RCC 7860 (cell line): ENCODE data around the gene GOLGA6L2.
A peak's percentile ranks its signal among the peaks of the same experiment; 100 is the strongest.

Experiments used
- DNase-seq: peaks from one replicate; pipeline ENCODE4 v3.0.0-alpha.2; 2015; ENCODE audit warnings: low spot score
- FAIRE-seq: peaks from 2 replicates; lab custom pipeline; 2012; peaks lifted over from hg19 to GRCh38; lab: Jason Lieb, UNC

The GOLGA6L2 gene, protein sequence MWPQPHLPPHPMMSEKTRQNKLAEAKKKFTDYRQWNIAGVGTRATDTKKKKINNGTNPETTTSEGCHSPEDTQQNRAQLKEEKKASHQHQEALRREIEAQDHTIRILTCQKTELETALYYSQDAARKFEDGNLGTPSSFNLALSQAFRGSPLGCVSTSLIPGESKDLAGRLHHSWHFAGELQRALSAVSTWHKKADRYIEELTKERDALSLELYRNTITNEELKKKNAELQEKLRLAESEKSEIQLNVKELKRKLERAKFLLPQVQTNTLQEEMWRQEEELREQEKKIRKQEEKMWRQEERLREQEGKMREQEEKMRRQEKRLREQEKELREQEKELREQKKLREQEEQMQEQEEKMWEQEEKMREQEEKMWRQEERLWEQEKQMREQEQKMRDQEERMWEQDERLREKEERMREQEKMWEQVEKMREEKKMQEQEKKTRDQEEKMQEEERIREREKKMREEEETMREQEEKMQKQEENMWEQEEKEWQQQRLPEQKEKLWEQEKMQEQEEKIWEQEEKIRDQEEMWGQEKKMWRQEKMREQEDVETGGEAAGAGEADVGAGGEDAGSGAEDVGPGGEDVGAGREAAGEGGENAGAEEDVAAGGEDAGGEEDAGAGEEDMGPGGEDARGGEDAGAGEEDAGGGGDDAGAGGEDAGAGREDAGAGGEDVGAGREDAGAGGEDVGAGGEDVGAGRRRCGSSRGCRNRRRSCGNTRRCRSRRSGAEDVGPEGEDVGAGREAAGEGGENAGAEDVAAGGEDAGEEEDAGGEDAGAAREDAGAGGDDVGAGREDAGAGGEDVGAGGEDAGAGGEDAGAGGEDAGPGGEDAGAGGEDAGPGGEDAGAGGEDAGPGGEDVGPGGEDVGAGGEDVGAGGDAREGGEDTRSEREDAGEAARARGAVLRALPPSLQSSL

DNA sequence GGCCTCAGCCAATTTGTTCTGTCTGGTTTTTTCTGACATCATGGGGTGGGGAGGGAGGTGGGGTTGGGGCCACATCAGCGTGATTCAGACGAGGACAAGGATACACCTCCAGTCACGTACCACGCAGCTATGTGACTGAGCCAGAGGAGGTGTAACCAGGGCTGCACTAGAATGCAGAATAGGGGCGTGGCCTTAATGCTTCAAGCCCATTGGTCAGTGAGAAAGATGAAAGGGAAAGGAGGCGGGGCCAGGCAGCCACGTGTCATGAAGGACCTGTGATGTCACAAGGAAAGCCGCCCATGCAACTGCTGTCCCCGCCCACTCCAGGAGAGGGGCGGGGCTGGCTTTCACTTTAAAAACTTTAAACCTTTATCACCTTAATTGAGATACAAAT lies at the start of gene GOLGA6L2:
Gene GOLGA6L2 (minus strand): TSS at position 137 of the 394 bp plus-strand sequence. CDS start 62 bp downstream, at position 75.
- FAIRE-seq (no peak), DNase-seq (no peak)

DNA sequence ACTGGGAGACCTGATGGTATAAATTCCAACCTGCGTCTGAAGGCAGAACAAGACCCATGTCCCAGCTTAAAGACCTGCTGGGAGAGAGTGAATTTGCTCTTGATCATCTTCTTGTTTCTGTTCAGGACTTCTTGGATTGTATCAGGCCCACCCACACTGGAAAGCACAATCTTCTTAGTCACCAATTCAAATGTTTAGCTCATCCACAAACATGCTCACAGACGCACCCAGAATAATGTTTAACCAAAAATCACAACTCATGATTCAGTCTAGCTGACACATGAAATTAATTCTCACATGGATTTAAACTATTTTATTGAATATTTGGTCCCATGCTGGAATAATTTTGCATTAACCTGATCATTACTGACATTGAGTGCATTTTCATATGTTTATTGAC lies 37.8 kb upstream of the GOLGA6L2 start:
- FAIRE-seq (peak; percentile 64), DNase-seq (peak; percentile 45)

DNA sequence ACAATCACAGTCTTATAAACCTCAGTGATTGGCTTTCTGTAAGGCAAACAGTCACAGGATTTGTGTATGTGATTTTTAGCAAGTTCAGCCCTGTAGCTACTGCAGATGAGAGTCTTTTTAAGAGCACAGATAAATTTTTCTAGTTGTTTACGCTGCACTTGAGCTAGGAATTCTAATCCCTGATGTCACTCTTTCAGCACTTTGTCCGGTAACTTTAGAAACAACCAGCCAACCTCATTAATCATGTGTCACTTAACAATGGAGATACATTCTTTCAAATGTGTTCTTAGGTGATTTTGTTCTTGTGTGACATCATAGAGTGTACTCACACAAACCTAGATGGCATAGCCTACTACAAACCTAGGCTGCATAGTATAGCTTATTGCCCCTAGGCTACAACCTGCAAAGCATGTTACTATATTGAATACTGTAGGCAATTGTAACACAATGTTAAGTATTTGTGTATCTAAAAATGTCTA lies 36.8 kb upstream of the GOLGA6L2 start:
- FAIRE-seq: no peak

DNA sequence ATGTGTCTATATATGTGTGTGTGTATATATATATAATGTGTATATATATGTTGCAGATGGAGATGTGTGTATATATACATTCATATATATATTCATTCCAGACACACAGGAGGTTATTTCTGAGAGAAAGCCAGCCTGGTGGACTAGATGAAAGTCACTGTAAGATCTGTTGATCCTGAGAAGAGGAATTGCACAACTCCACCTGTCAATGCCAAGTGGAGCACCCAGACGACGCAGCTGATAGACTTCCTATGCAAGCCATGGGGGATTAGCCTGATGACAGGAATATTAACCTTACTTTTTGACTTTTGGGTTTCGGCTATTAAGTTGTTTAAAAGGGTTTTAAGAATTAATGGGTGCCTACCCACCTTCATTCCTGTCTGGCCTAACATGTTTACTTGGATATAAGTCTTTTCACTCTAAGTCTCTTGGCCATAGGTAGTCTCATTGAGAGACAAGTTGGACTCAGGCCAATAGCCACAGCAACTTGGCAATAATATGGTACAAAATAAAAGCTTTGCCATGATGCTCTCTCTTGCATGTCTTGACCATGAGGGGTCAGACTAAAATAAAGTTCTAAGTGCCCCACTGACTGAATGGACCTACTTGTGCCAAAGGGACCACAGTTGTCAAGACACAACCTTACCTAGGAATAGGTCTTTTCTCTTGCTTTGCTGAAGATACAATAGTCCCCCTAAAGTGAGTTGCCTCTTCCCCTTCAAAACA lies 35.9 kb upstream of the GOLGA6L2 start:
- DNase-seq (no peak), FAIRE-seq (no peak)

More for the DNA sequence above, 36.8 kb upstream of the GOLGA6L2 start:
- peak; percentile 12 for DNase-seq

DNA sequence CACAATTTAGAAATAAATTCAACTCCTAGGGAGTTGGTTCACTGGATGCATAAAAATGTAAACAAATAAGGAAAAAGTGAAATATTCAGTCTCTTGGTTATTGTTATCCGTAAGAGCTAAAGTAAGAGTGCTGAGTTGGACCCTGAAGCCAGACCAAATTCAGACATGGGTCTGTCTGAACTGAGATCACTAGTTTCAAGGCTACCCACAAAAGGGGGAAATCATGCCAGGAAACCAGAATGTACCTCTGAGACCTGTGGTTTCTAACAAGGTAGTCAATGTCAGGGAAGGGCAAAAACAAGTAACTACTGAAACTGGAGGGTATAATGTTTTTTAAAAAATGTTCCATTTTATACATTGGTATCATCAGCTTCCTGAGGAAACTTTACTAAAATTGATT lies 35.2 kb upstream of the GOLGA6L2 start:
- FAIRE-seq (no peak), DNase-seq (no peak)

DNA sequence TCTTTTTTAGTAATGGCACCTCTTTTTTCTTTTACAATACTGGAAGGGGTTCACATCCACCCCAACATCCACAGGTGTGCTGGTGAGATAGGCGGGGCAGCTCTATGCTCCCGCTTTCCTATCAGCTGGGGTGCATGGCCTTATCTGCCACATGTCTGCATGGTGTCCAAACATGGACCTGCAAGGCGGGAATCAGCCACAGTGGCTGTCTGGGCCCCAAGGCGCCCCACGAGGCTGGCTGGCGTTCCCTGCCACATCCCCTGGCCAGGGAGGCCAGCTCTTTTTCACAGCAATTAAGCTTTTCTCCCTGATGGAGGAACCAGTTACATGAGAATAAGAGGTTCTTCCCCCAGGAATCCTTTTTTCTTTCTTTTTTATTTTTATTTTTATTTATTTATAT lies 30.9 kb upstream of the GOLGA6L2 start:
- no peak for DNase-seq
- FAIRE-seq: no peak

DNA sequence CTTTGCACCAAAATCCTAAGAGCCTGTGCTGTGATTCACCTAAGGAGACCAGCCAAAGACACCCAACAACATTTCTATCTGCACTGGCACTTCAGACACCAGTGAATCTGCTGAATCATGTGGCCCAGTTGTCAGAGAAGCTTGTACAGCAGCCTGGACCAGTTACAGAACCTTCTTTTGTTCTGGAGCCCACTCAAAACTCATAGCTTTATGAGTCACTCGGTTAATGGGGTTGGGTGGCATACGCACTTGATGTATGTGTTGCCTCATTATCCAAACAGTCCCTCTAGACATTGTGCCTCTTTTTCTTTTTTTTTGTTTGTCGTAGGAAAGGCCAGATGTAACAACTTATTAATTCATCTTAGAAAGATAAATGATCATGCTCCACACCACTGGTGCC lies 25.6 kb upstream of the GOLGA6L2 start:
- no peak for FAIRE-seq
- DNase-seq: no peak

DNA sequence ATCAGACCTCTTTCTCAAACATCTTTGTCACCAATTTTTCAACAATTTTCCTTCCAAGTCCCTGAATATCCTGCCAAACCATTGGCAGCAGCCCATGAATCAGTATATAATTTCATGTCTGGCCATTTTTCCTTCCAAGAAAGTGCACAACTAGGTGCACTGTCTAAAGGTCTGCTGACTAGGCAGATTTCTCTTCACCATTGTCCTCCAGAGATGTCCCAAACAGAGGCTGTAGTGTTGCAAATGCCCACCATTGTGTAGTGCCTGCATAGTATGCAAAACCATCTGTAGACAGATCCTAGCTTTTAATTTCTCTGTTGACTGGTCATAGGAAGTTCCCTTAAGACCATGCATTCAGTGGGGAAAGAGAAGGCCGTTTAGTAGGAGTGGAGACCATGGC lies 25.0 kb upstream of the GOLGA6L2 start:
- FAIRE-seq: no peak
- no peak for DNase-seq

DNA sequence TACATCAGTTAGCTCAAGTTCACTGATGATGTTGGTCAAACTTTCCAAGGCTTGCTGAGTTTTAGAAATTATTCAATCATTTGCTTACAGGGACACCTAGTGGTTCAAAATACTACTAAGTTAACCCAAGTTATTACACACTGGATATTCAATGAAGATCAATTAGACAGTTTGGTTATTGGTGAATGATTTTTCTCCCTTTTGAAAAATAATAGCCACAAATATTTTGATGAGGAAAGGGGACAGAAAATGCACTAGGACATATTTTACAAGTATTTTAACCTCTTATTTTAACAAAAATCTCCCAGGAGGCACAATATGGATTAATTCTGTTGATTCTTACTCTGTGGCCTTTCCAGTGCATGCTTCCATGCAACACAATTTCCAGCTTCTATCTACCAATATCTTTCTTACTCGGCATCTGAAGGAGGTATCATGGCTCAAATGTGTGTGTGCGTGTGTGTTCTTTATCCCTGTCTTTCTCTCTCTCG lies 20.1 kb upstream of the GOLGA6L2 start:
- DNase-seq (peak; percentile 44), FAIRE-seq (peak; percentile 80)

DNA sequence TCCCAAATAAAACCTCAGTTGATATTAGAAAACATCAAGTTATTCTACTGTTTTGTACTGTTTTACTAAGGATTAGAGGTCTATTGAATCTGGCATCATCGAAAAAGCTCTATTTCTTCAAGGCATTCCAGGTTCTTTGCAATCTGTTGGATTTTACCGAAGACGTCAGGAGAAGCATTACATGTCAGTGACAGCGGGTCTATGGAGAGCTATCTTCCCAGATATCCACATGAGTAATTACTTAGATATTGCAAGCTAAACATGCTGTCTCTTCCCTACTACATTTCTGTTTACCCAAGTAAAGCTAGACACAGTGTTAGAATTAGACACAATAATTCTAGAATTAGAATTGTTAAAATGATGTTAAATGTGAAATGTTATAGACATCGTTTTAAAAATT lies 10.8 kb upstream of the GOLGA6L2 start:
- DNase-seq: no peak
- no peak for FAIRE-seq

DNA sequence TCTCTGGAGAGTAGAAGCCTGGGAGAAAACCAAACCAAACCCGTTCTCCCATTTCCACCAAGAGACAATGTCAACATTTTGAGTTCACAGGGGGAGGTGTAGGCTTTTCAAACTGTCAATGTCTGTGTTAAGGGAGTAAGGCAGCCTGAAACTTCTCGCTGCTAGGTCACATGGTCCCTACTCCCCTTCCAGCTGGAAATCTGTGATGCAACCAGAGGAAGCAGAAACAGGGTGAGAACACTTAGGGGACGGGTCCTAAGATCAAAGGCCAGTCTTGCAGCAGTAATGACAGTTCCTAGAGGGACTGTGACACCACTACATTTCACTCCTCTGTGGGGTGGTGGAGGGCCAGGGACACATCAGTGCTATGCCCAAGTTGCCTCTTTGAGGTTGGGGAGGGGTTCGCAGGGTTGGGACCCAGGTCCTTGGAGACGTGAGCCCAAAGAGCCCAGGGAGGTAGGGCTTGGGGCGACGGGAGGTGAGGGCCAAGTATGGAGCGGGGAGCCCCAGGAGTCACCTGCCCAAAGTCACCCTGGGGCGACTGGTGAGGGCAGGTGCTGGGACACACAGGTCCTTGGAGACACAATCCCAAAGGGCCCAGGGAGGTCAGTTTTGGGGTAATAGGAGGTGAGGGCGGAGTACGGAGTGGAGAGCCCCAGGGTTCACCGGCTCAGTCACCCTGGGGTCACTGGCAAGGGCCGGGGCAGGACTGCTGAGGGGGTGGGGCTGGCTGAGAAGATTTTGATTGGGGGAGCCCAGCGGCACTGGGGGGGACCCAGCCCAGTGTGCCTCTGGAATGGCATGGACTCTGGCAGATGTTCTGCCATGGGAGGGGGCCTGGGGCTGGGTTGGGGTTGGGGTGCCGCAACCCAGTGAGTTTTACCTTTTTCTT lies 582 bp downstream of the GOLGA6L2 start:
- no peak for FAIRE-seq

DNA sequence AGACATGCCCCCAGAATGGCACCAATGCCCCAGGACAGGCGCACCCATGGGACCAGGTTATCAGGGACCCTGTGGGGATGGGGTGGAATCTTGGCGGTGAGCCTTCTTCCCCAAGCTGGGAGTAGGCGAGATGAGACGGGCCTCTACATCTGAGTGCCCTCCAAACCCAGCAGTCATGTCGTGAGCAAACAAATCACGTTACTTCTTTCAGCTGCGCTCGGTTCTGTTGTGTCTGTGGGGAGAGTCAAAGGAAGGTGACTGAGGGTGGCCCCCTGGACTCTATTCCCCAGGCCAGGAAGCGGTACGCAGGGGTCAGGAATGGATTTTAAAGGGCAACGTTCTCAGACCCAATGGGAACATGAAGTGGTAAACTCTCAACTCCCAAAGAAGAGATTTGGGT lies 2.8 kb downstream of the GOLGA6L2 start:
- DNase-seq (no peak), FAIRE-seq (no peak)

More for the DNA sequence above, 582 bp downstream of the GOLGA6L2 start:
- DNase-seq: no peak

DNA sequence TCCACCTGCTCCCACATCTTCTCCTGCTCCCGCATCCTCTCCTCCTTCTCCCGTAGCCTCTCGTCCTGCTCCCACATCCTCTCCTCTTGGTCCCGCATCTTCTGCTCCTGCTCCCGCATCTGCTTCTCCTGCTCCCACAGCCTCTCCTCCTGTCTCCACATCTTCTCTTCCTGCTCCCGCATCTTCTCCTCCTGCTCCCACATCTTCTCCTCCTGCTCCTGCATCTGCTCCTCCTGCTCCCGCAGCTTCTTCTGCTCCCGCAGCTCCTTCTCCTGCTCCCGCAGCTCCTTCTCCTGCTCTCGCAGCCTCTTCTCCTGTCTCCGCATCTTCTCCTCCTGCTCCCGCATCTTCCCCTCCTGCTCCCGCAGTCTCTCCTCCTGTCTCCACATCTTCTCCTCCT lies 5.8 kb downstream of the GOLGA6L2 start:
- DNase-seq: no peak
- no peak for FAIRE-seq

DNA sequence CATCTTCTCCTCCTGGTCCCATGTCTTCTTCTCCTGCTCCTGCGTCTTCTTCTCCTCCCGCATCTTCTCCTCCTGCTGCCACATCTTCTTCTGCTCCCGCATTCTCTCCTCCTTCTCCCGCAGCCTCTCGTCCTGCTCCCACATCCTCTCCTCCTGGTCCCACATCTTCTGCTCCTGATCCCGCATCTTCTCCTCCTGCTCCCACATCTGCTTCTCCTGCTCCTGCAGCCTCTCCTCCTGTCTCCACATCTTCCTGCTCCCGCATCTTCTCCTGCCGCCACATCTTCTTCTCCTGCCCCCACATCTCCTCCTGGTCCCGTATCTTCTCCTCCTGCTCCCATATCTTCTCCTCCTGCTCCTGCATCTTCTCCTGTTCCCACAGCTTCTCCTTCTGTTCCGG lies 6.4 kb downstream of the GOLGA6L2 start:
- DNase-seq (no peak), FAIRE-seq (no peak)

DNA sequence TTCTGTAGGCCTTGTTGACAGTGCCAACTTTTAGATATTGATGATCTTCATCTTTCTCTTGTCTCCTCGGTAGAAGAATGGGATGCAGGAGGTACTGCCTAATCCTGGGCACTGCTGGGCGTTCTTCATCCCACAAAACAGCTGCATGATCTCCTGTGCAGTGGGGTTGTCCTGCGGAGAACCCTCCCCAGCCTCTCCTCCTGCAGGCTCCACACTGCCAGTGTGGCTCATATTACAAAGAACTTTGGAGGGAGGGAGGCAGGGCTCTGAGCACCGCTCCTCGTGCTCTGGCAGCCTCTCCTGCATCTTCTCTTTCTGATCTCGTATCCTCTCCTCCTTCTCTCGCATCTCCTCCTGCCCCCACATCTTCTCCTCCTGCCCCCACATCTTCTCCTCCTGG lies 7.5 kb downstream of the GOLGA6L2 start:
- FAIRE-seq: no peak
- DNase-seq: no peak

DNA sequence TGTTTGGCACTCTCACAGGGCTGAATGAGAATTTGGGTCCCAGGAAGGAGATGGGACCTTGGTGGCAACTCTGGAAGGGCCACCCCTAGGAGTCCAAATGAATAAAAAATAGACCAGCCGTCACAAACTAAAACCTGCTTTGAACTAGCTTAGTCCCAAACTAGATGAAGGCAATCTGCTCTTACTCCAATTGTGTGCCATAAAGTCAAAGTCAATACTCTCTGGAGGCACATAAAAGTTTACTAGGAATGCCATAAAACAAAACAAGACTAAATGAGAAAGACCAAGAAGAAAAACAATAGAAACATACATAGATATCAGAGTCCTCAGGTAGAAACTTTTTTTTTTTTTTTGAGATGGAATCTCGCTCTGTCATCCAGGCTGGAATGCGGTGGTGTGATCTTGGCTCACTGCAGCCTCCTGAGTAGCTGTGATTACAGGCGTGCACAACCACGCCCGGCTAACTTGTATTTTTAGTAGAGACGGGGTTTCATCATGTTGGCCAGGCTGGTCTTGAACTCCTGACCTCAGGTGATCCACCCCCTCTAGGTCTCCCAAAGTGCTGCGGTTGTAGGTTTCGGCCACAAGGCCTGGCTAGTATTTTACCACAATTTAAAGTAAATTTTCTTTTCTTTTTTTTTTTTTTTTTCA lies 8.1 kb downstream of the GOLGA6L2 start:
- FAIRE-seq (no peak), DNase-seq (no peak)

DNA sequence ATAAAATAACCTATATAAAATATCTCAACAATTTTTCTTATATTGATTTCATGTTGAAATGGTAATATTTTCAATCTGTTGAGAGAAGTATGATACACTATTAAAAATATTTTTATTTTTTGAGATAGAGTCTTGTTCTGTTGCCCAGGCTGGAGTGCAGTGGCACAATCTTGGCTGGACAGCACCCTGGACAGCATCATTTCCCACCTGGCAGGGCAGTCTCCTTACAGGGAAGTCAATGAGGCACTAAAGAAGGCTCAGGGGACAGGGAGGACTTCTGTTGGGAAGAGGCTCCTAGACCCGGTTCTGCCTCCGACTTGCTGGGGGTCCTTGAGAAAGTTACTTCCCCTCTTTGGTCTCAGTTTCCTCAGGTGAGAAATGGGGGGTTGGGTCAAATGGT lies 9.4 kb downstream of the GOLGA6L2 start:
- no peak for FAIRE-seq
- no peak for DNase-seq

DNA sequence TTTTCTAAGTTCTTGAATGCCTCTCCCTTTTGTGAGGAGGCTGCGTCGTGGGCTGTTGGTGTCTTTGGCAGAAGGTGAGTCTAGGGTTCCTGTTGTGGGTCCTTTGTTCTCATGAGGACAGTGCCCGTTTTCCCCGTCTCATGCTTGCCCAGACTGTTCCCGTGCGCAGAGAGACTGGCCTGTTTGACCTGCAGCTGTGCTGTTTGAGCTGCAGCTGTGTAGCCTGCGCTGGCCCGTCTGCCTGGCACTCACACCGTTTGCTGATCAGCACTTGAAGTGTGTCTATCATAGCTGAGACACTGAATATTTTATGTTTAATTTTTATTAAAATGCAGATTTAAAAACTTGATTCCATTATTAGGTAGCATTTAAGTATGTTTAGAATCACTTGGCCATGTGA lies 9.9 kb downstream of the GOLGA6L2 start:
- DNase-seq: no peak
- FAIRE-seq: no peak

DNA sequence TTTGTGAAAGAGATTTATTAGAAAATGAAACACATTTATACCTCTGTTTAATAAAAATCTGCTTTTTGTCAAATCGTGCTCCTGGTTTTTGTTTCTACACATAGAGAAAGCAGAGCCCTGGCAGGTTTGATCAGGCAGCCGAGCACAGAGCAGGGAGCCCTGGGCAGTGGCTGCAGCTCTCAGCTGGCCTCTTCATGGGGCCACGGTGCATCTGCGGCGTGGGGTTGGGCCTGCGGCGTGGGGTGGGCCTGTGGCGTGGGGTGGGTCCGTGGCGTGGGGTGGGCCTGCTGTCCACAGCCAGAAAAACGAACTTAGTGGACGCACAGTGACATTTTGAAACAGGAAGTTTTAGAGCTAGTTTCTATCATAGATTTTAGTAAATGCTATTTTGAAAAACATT lies 10.6 kb downstream of the GOLGA6L2 start:
- DNase-seq (no peak), FAIRE-seq (no peak)
